GM19452 (cell line): ENCODE measurements around the gene PLEKHH2.
"Not testable (repeated sequence)": the region's sequence is repeated elsewhere in the genome, so short reads cannot be mapped to it uniquely, and the experiment has no call there.

Experiments used
- ATAC-seq: cut with Tn5 transposase; IDR thresholded peaks from one replicate; pipeline ENCODE4 v1.9.1; 2021; ENCODE audit not compliant: unreplicated experiment

Gene PLEKHH2

DNA sequence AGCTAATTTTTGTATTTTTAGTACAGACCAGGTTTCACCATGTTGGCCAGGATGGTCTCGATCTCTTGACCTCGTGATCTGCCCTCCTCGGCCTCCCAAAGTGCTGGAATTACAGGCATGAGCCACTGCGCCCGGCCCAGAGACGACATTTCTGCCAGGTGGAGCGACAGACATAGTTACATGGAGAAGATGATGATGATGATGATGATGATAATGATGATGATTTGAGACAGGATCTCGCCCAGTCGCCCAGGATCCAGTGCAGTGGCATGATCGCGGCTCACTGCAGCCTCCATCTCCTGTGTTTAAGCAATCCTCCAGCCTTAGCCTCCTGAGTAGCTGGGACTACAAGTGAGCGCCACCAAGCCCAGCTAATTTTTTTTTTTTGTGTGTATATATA lies 907 bp upstream of the PLEKHH2 start:
- not testable (repeated sequence) for ATAC-seq

DNA sequence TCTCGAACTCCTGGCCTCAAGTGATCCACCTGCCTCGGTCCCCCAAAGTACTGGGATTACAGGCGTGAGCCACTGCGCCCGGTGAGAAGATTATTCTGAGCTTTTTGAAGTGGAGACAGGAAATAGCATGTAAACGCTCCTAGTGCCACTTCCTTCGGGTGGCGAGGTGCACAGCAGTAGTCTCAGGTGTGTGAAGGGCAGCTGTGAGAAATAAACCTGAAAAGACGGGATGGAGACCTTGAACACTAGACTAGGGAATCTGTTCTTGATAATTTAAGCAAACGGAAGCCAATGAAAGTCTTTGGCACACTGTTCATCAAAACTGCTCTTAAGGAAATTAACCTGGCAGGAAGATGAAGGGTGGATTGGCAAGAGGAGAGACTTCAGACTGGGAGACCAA lies 439 bp upstream of the PLEKHH2 start:
- ATAC-seq = no peak

DNA sequence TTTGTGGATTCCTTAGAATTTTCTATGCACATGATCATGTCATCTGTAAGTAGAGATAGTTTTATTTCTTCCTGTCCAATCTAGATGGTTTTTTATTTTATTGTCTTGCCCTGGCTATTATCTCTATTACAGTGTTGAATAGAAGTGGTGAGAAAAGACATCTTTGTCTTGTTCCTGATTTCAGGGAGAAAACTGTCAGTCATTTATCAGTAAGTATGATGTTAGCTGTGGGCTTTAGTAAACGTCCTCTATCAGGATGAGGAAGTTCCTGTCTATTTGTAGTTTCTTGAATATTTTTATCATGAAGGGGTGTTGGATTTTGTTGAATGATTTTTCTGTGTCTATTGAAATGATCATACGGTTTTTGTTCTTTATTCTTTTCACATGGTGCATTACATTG lies 5.3 kb downstream of the PLEKHH2 start:
- no peak for ATAC-seq

DNA sequence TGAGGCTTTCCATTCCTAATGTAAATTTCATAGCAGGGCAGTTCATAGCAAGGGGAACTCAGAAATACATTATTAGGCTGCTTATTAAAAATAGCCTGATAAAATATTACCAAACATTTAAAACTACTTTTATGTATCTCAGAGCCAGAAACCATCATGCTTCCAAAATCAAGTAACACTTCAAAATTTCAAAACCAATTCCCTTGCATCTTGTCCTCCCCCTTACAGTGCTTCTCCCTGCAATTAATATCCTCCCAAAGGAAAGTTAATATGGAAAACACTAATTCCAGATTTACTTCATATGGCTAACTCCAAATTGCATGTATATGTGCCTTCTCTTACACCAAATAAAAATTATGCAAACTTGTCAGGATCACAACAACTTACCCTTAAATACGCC lies 6.6 kb downstream of the PLEKHH2 start:
- no peak for ATAC-seq

DNA sequence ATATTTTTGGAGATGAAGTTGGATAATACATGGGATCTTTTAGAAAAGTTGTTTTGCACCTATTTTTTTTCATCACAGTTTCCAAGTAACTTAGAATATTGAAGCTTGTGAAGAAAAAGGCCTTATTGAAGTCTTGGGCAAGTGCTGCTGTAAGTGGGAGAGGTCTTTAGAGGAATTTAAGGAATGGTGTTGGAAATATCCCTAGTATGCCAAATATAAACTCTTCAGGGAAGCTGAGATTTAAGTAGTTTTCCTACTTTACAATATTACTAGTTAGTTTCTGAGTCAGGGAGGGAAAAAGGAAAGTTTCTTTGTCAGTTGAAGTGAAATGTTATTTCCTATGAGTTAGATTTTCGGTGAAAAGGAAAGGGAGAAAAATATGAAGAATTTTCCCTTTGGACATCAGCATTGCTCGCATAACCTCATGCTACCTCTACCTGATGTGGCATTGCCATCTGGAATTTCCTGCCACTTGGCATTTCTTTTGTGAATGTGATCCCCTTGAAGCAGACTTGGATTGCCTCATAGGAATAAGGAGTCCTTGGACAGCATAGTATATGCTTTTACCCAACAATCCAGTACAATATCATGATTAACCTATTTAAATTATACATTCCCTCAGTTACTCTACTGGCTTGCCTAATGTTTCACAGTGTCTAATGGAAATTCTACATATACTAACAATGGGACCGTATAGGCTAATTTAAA lies 12.1 kb downstream of the PLEKHH2 start:
- ATAC-seq = no peak

DNA sequence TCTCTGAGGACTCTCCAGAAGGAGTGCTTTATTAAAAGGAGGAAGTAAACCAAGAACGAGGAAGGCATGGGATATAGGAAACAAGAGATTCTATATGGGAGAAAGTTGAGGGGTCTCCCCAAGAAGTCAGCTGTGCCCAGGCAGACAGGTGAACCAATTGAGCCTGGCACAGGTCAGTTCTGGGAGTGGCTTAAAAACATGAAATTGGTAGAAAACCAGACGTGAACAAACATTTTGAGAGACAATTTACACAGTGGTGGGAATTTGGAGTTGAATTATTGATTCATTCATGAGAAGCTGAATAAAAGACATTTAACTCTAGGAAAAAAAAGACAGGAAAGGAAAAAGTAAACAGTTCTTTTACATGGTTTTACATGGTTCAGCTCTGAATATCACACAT lies 16.4 kb downstream of the PLEKHH2 start:
- ATAC-seq = no peak

DNA sequence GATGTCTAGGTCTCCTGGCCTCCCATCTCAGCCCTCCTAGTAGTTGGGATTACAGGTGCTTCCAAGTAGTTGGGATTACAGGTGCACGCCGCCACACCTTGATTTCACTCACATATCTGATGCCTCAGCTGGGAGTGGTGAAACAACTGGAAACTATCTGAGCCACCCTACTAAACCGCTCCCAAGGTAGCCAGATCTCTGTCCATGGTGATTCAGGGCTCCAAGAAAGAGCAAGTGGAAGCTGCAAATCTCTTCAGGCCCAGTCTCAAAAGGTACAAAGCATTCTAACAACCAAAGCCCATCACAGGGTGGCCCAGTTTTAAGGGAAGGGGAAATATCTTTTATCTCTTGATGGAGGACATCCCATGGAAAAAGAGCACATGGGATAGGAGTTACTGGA lies 20.2 kb downstream of the PLEKHH2 start:
- ATAC-seq = no peak

DNA sequence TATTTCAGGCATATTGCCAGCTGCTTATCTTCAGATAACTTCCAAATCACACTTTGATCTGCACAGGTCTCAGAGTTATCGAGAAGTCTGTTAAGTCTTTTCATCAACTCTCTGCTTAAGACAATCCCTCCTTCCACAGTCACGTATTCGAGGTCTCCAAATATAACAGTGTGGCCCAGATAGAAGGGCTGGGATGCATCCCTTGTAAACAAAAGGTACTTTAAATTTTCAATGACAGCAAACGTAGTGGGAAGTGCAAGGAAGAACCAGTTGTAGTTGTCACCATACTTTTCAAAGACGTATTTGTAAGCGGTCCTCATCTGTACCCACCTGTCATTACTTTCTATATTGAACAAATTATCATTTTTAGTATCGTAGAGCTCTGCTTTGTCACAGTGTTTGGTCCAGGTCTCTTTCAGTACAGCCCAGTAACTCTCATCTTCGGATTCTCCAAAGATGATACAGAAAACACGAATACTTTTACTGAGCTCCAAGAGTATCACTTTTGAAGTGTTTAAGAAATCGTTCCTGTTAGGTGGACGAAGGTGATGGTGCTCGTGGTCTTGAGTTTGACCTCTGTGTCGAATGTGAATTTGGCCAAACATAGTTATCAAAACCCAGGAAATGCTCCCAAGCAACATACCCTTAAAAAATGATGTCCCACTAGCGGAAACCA lies 38.7 kb downstream of the PLEKHH2 start:
- ATAC-seq = no peak

DNA sequence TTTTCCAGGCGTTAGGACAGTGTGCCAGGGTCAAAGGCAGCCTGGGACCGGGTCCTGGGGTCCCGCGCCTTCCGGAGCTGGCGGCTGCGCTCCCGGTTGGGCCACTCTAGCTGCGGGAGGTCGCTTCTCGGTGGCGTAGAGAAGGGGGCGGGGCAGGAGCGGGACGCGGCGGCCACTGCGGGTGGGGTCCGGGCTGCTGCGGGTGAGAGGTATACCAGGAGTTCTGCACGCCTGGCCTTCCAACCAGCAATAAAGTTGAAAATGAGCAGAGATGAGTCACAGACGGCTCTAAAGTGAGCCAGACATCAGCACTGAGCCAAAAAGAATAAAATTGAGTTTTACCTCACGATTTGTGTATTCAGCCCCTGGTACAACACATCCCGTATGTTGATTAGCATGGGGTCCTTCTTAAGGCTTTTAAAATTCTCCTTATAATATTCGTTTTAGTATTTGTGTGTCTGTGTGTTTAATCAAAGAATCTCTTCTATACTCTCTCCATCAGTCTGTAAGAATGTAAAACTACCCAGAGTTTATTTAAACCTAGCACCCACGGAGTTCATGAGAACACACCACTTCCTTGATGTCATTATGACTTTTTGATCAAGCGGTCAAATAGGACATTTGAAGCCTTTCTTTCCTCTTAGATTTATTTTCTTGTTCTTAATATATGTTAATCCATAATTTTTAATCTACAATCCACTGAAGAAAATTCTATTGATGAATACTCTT lies 39.4 kb downstream of the PLEKHH2 start, which contains the start of gene C1GALT1C1L:
Gene C1GALT1C1L (minus strand): TSS at position 108 of the 729 bp plus-strand sequence. CDS start 107 bp downstream, at position 1.
- no peak for ATAC-seq

DNA sequence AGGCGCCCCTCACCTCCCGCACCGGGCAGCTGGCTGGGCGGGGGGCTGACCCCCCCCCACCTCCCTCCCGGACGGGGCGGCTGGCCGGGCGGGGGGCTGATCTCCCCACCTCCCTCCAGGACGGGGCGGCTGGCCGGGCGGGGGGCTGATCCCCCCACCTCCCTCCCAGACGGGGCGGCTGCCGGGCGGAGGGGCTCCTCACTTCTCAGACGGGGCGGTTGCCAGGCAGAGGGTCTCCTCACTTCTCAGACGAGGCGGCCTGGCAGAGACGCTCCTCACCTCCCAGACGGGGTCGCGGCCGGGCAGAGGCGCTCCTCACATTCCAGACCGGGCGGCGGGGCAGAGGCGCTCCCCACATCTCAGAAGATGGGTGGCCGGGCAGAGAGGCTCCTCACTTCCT lies 40.7 kb downstream of the PLEKHH2 start:
- not testable (repeated sequence) for ATAC-seq

DNA sequence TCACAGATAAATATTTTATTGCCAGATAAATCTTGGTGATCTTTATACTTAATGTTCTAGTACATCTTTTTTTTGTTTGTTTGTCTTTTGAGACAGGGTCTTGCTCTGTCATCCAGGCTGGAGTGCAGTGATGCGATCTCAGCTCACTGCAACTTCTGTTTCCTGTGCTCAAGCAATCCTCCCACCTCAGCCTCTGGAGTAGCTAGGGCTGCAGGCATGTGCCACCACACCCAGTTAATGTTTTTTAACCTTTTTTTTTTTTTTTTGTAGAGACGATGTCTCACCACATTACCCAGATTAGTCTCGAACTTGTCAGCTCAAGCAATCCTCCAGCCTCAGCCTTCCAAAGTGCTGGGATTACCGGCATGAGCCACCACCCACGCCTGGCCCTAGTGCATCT lies 48.3 kb downstream of the PLEKHH2 start:
- no peak for ATAC-seq

DNA sequence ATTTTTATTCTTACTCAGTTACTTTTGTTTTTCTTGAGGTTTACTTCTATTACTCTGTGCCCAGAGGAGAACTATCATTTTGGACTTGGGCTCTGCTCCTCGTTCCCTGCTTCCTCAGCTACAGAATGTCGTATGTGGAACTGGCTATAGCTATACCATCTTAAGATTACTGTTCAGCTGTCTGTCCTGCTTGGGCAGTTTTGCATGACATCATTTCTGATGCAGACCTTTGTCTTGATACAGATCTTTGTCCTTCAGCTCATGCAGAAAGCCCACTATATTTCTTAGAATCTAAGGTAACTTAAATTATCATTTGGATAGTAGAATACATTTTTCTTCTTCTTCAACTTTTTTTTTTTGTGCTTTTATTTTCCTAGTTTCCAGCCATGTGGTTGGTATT lies 52.9 kb downstream of the PLEKHH2 start:
- no peak for ATAC-seq

DNA sequence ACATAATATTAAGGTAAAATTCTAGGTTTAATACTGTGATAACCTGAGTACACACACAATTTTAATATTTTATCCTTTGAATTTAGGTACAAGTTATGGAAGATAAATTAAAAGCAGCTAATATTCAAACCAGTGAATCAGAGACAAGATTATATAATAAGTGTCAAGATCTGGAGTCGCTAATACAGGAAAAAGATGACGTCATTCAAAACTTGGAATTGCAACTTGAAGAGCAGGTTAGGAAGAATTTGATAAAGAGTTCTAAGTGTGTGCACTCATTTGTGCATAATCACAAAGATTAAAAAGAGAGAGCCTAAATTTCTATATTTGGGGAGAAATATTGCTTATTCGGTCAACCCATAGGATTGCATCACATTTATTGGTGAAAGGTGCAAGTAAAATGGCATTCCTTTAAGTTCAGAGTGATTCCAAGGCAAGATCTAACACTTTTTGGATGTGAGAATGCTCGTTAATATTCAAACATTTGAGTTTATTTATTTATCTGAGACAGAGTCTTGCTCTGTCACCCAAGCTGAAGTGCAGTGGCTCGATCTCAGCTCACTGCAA lies 55.5 kb downstream of the PLEKHH2 start:
- no peak for ATAC-seq

DNA sequence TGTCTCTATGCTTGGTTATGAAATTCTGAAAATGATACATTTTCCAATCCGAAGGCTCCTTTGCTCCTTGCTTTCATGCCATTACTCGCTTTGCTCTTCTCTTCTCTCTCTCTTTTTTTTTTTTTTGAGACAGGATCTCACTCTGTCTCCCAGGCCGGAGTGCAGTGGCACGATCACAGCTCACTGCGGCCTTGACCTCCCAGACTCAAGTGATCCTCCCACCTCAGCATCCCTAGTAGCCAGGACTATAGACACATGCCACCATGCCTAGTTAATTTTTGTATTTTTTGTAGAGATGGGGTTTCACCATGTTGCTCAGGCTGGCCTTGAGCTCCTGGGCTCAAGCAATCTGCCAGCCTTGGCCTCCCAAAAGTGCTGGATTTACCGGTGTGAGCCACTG lies 61.1 kb downstream of the PLEKHH2 start:
- not testable (repeated sequence) for ATAC-seq

DNA sequence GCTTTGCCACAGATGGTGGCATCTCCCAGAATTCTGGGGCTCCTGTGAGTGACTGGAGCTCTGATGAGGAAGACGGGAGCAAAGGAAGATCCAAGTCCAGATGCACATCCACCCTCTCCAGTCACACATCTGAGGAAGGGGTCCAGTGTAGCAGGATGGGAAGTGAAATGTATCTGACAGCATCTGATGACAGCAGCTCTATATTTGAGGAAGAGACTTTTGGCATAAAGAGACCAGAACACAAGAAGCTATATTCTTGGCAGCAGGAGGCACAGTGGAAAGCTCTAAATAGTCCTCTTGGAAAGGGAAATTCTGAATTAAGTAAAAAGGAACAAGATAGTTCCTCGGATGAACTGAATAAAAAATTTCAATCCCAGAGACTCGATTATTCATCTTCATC lies 62.7 kb downstream of the PLEKHH2 start:
- no peak for ATAC-seq

DNA sequence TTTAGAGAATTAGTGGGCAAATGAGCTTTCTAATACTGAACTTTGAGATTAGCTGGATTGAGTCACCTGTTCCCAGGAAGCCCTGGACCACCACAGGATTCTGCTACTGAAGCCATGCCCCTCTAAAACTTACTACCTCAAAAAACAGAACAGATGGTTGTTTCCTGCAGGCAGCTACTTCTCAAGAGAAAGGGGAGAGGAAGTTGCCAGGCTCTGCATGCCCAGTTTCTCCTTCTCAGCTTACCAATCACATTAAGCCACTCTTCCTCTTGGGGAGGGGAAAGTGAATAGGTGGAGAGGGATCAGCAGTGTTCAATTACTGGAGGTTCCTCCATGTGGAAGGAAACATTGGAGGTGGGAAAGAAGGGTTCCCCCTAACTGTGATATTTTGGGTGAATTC lies 64.1 kb downstream of the PLEKHH2 start:
- no peak for ATAC-seq

DNA sequence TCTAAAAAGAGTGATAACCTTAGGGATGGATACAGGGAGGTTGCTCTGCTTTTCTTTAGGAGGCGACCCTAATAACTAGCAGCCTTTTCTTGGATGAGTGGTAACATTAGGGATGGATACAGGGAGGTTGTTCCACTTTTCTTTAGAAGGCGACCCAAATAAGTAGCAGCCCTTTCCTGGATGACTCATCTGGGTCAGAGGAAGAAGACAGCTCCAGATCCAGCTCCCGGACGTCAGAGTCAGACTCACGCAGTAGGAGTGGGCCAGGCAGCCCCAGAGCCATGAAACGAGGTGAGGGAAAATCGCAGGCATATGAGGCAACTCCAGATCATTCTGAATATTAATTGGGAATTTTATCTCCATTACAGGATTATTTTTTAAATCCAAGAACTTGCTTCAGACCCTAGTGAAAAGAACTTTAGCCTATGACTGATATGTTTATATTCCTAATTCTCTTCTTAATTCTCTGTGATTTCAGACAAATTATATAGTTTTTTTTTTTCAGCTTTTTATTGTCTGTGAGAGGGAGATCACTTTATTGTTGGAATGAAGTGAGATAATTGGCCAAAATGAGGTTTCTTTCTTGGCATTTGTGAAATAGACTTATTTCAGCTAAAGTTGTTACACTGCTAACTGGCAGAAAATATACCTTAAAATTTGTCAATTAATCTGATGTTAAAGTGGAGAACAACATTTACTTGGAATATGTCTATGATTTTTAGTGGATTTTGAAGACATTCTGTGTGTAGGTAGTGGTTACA lies 70.4 kb downstream of the PLEKHH2 start:
- no peak for ATAC-seq

DNA sequence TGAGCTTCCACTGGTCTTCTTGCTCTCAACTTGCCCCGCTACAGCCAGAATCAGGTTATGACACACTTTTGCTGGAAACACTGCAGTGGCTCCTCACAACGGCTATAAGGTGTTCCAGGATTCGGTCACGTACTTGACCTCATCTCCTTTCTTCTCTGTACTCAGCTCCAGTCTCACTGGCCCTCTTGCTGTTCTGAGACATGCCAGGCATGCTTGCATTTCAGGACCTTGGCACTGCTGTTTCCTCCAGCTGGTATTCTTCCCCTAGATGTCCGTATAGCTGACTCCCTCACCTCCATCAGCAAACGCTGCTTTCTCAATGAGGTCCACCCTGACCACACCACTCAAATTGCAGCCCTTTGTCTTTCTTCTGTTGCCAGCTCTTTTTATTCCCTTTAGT lies 71.1 kb downstream of the PLEKHH2 start:
- no peak for ATAC-seq

DNA sequence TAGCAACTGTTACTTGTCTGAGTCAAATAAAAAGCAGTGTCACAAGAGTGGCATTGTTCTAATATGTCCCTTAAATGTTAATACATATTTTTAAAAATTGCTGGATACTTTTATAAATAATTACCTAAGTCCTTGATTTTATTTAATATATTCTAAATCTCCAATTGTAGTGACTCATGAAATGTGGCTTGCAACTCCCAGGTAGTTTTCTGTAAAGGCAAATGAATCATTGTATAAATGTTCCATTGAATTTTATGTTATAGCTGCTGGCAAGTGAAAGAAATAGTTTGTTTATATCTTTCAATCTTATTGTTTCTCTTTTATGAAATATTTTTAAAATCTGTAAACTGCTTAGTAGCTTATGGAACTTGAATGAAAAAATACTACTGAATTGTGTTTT lies 71.8 kb downstream of the PLEKHH2 start:
- ATAC-seq = no peak

DNA sequence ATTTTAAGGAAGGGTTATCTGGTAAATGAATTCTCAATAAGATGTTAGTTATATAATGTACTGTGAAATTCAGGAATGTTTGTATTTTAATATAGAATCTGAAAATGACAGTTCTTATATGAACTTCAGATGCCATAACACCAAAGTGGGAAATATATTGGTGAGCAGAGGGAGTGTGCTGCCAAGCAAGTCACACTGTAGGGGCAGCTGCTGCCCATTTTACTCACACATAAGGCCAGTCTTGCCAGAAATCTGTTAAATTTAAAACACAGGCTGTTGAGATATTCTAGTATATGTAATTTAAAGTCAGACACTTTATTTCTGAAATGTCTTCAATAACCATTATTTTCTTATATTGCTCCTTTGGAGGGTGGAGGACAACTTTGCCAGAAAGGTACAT lies 73.8 kb downstream of the PLEKHH2 start:
- ATAC-seq = no peak

DNA sequence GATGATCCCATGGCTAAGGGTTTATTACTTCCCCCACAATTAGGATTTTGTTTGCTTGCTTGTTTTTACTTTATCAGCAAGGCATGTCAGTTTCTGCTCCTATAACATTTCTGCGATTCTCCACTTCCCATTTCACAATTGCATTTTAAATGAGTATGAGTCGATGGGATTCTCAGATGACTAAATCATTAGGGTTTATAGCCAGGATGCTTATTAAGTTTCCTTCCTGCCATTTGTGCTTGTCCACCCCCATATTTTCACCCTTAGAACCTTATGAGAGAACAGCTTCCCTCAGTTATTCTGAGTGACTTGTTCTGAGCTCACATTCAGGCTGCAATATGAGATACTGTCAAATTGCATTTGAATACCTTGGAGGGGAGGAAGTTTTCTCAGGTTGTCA lies 77.1 kb downstream of the PLEKHH2 start:
- ATAC-seq = no peak
